HL-60 (cell line): Measurements from ENCODE around the gene PTPRK.

ENCODE experiments used
- TF ChIP-seq, protein P1 (sequence below): IDR thresholded peaks from 2 replicates; pipeline ENCODE4 v1.6.1; 2012; ENCODE audit warnings: low read depth; ENCODE audit not compliant: insufficient replicate concordance
- TF ChIP-seq, protein P2 (sequence below): IDR thresholded peaks from one replicate; pipeline ENCODE4 v1.5.1; 2011; ENCODE audit warnings: low read length, control low read depth, inconsistent platforms; ENCODE audit not compliant: insufficient read depth

DNA sequence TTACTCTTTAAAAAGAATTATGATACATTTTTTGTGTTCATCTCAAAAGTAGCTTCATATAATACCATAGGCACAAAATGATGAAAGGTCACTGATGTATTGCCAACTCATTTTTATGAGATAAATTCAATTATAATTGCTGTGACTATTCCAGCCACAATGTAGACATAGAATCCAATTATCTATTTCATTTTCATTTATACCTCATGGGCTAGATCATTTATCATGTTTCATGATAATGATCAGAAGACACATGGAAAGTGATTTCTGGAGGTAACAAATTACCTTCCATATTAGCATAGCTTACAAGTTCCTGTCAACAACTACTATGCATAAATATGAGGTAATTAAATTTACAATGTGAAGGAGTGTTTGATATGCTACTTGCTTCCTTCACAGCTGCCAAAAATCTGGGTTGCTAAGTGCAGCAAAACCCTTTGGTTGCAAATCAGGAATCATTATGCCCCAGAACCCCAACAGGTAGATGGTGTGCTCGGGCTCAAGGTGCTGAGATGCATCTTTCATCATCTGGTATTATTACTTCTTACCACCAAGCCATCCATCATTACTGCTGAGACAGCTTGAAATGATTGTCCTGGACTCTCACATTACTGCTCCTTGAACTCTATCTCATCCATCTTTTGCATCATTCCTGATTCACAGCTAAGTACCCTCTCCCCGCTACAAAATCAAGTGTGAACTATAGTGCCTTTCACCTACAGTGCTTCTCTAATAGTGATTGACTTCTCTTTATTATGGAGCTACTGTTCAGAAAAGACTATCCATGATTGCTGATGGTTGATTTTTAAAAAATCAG, 313.6 kb downstream of the PTPRK start:
- TF ChIP-seq, protein P1, sequence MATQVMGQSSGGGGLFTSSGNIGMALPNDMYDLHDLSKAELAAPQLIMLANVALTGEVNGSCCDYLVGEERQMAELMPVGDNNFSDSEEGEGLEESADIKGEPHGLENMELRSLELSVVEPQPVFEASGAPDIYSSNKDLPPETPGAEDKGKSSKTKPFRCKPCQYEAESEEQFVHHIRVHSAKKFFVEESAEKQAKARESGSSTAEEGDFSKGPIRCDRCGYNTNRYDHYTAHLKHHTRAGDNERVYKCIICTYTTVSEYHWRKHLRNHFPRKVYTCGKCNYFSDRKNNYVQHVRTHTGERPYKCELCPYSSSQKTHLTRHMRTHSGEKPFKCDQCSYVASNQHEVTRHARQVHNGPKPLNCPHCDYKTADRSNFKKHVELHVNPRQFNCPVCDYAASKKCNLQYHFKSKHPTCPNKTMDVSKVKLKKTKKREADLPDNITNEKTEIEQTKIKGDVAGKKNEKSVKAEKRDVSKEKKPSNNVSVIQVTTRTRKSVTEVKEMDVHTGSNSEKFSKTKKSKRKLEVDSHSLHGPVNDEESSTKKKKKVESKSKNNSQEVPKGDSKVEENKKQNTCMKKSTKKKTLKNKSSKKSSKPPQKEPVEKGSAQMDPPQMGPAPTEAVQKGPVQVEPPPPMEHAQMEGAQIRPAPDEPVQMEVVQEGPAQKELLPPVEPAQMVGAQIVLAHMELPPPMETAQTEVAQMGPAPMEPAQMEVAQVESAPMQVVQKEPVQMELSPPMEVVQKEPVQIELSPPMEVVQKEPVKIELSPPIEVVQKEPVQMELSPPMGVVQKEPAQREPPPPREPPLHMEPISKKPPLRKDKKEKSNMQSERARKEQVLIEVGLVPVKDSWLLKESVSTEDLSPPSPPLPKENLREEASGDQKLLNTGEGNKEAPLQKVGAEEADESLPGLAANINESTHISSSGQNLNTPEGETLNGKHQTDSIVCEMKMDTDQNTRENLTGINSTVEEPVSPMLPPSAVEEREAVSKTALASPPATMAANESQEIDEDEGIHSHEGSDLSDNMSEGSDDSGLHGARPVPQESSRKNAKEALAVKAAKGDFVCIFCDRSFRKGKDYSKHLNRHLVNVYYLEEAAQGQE: no peak
- TF ChIP-seq, protein P2, sequence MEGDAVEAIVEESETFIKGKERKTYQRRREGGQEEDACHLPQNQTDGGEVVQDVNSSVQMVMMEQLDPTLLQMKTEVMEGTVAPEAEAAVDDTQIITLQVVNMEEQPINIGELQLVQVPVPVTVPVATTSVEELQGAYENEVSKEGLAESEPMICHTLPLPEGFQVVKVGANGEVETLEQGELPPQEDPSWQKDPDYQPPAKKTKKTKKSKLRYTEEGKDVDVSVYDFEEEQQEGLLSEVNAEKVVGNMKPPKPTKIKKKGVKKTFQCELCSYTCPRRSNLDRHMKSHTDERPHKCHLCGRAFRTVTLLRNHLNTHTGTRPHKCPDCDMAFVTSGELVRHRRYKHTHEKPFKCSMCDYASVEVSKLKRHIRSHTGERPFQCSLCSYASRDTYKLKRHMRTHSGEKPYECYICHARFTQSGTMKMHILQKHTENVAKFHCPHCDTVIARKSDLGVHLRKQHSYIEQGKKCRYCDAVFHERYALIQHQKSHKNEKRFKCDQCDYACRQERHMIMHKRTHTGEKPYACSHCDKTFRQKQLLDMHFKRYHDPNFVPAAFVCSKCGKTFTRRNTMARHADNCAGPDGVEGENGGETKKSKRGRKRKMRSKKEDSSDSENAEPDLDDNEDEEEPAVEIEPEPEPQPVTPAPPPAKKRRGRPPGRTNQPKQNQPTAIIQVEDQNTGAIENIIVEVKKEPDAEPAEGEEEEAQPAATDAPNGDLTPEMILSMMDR: no peak
